Liver (tissue), 9 donors: ENCODE data around the gene CDC42SE2. TPM values are rescaled to one million over a fixed set of nuclear protein-coding genes. Genes with fewer than 3 reads are reported as not detected.
A peak's percentile ranks its signal among the peaks of the same experiment; 100 is the strongest.

Experiments used
- DNase-seq: peaks from one replicate; pipeline ENCODE4 v3.0.0-alpha.2; 2017; ENCODE audit warnings: low spot score
- H3K27ac ChIP-seq, 2 donors: one replicate each; pipeline ENCODE4 v1.7.0; 2013; ENCODE audit warnings: inconsistent platforms in 2 of 2, low read length in 2 of 2, control low read depth in 1 of 2, low read depth in 1 of 2, mild to moderate bottlenecking in 1 of 2
- H3K27me3 ChIP-seq, 4 donors: one replicate each; pipeline versions ENCODE4 v1.6.1 to v1.7.0; 2013; ENCODE audit warnings: low read length in 3 of 4, inconsistent platforms in 1 of 4, mild to moderate bottlenecking in 1 of 4, moderate library complexity in 1 of 4; ENCODE audit not compliant: control insufficient read depth in 4 of 4, insufficient read depth in 4 of 4
- H3K36me3 ChIP-seq, 4 donors: one replicate each; pipeline versions ENCODE4 v1.6.1 to v1.7.0; 2013; ENCODE audit warnings: low read length in 3 of 4, mild to moderate bottlenecking in 3 of 4, low read depth in 1 of 4, moderate library complexity in 1 of 4; ENCODE audit not compliant: control insufficient read depth in 4 of 4, insufficient read depth in 3 of 4
- H3K4me1 ChIP-seq, 4 donors: one replicate each; pipeline versions ENCODE4 v1.6.1 to v1.7.0; 2013; ENCODE audit warnings: low read length in 3 of 4, mild to moderate bottlenecking in 3 of 4, moderate library complexity in 1 of 4; ENCODE audit not compliant: control insufficient read depth in 4 of 4, insufficient read depth in 4 of 4
- H3K4me3 ChIP-seq, 3 donors: one replicate each; pipeline versions ENCODE4 v1.6.1 to v1.7.0; 2013; ENCODE audit warnings: low read length in 3 of 3, control low read depth in 1 of 3, low read depth in 1 of 3, mild to moderate bottlenecking in 1 of 3
- H3K9ac ChIP-seq, 2 donors: one replicate each; pipeline ENCODE4 v1.7.0; 2013; ENCODE audit warnings: low read length in 2 of 2, mild to moderate bottlenecking in 2 of 2, moderate library complexity in 2 of 2, control low read depth in 1 of 2, low read depth in 1 of 2
- H3K9me3 ChIP-seq, 4 donors: one replicate each; pipeline versions ENCODE4 v1.6.1 to v1.7.0; 2013; ENCODE audit warnings: low read length in 3 of 4; ENCODE audit not compliant: control insufficient read depth in 4 of 4
- EGR1 ChIP-seq, 2 donors: IDR thresholded peaks; 2 replicates each; pipeline ENCODE4 v1.6.1; 2016 to 2018; ENCODE audit warnings: antibody characterized with exemption in 2 of 2, low read depth in 2 of 2
- FOXA2 ChIP-seq: IDR thresholded peaks from 2 replicates; pipeline ENCODE4 v1.6.1; 2016; ENCODE audit warnings: antibody characterized with exemption
- HNF4A ChIP-seq, 2 donors: conservative IDR thresholded peaks; 2 replicates each; pipeline ENCODE4 v1.6.1; 2016; ENCODE audit warnings: antibody characterized with exemption in 2 of 2, mild to moderate bottlenecking in 2 of 2
- RXRA ChIP-seq, 2 donors: IDR thresholded peaks; 2 replicates each; pipeline ENCODE4 v1.6.1; 2017 to 2018; ENCODE audit warnings: antibody characterized with exemption in 2 of 2, mild to moderate bottlenecking in 1 of 2
- SP1 ChIP-seq: IDR thresholded peaks from 2 replicates; pipeline ENCODE4 v1.6.1; 2018; ENCODE audit warnings: antibody characterized with exemption, mild to moderate bottlenecking
- TAF1 ChIP-seq: conservative IDR thresholded peaks from 2 replicates; pipeline ENCODE4 v1.6.1; 2016; ENCODE audit warnings: antibody characterized with exemption, mild to moderate bottlenecking
- YY1 ChIP-seq: IDR thresholded peaks from 2 replicates; pipeline ENCODE4 v1.6.1; 2016; ENCODE audit warnings: antibody characterized with exemption, mild to moderate bottlenecking
- WGBS: extraction: QIAGEN DNeasy Blood & Tissue Kit; methylation state at CpG from one replicate; pipeline ENCODE4 v1.1.7; 2013; 5-methylcytosine and 5-hydroxymethylcytosine counted together
- polyA plus RNA-seq, 2 donors: library from polyadenylated mRNA; stranded (reverse) in 1 of 2; unstranded in 1 of 2; fragments of 200-250 nt in 1 of 2; fragments of >200 nt in 1 of 2; fragmentation: Nextera tagmentation in 1 of 2; extraction: Ambion mirVana in 1 of 2; gene quantifications; one replicate each; pipeline versions ENCODE4 v1.2.1 to v1.2.3, GENCODE V29; 2013 to 2015
- total RNA-seq, 2 donors: library from RNA; depleted of rRNA; stranded (reverse); fragments of >200 nt; gene quantifications; one replicate each; pipeline ENCODE4 v1.2.3, GENCODE V29; 2014
- TF ChIP-seq, protein P1 (sequence below): IDR thresholded peaks from 2 replicates; pipeline ENCODE4 v1.6.1; 2016; ENCODE audit warnings: antibody characterized with exemption
- TF ChIP-seq, protein P2 (sequence below): IDR thresholded peaks from 2 replicates; pipeline ENCODE4 v1.6.1; 2016; ENCODE audit warnings: antibody characterized with exemption, mild to moderate bottlenecking
- TF ChIP-seq, protein P3 (sequence below): IDR thresholded peaks from 2 replicates; pipeline ENCODE4 v1.6.1; 2016; ENCODE audit warnings: antibody characterized with exemption
- TF ChIP-seq, protein P4 (sequence below): fragments of 150-350 bp; IDR thresholded peaks from 2 replicates; pipeline ENCODE4 v1.5.1; 2017; ENCODE audit warnings: improper control_type of control experiment, low read depth, low read length; ENCODE audit not compliant: missing input control
- donor health status: healthy.
- donor health status: healthy.
- donor health status: healthy.
- donor health status: healthy.
- donor health status: healthy.

The CDC42SE2 gene
- total and polyA plus RNA-seq, 4 donors = 7.8 to 31.7 (median 17.0) TPM

DNA sequence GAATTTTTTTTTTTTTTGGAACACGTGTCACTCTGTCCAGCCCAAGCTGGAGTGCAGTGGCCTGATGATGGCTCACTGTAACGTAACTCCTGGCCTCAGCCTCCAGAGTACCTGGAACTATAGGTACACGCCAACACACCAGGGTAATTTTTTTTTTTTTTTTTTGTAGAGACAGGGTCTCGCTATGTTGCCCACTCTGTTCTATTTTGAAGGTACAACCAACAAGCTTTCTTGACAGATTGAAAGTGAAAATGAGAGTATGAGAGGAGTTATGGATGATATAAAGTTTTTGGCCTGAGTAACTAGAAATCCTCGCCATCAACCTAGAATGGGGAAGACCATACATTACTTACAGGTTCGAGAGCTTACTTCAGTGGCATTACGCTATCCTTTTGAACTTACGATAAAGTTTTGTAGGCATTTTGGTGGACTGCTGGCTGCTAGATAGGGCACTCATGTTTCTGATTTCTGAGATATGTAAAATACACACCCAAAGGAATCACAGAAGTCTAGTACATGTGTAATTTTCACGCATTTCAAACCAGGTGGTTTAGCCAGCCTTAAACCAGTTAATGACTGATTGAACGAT, 806 bp upstream of the CDC42SE2 start:
- Histone ChIP-seq H3K4me3 (peak overlapping the region; percentile 87 to 99 (median 93)), H3K9me3 (no peaks in the 10 kb centered on the region), H3K36me3 (peaks cover 0 to 1% (median 0%) of the 10 kb centered on the region in 4 donors), H3K27ac (peak overlapping the region; percentile 54 to 91), H3K4me1 (peaks cover 3 to 15% (median 7%) of the 10 kb centered on the region in 4 donors), H3K9ac (peak overlapping the region; percentile 20 to 66), H3K27me3 (no peaks in the 10 kb centered on the region)
- TF ChIP-seq EGR1 (IDR thresholded peaks at IDR 0.05; ENCODE audit: low read depth in 2 of 2) (no peak), SP1 (no peak), YY1 (no peak), FOXA2 (no peak), HNF4A (conservative IDR thresholded peaks at IDR 0.05) (no peak), TAF1 (no peak)
- TF ChIP-seq, protein P1, sequence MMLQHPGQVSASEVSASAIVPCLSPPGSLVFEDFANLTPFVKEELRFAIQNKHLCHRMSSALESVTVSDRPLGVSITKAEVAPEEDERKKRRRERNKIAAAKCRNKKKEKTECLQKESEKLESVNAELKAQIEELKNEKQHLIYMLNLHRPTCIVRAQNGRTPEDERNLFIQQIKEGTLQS = no peak
- TF ChIP-seq, protein P2, sequence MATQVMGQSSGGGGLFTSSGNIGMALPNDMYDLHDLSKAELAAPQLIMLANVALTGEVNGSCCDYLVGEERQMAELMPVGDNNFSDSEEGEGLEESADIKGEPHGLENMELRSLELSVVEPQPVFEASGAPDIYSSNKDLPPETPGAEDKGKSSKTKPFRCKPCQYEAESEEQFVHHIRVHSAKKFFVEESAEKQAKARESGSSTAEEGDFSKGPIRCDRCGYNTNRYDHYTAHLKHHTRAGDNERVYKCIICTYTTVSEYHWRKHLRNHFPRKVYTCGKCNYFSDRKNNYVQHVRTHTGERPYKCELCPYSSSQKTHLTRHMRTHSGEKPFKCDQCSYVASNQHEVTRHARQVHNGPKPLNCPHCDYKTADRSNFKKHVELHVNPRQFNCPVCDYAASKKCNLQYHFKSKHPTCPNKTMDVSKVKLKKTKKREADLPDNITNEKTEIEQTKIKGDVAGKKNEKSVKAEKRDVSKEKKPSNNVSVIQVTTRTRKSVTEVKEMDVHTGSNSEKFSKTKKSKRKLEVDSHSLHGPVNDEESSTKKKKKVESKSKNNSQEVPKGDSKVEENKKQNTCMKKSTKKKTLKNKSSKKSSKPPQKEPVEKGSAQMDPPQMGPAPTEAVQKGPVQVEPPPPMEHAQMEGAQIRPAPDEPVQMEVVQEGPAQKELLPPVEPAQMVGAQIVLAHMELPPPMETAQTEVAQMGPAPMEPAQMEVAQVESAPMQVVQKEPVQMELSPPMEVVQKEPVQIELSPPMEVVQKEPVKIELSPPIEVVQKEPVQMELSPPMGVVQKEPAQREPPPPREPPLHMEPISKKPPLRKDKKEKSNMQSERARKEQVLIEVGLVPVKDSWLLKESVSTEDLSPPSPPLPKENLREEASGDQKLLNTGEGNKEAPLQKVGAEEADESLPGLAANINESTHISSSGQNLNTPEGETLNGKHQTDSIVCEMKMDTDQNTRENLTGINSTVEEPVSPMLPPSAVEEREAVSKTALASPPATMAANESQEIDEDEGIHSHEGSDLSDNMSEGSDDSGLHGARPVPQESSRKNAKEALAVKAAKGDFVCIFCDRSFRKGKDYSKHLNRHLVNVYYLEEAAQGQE = no peak
- TF ChIP-seq, protein P3, sequence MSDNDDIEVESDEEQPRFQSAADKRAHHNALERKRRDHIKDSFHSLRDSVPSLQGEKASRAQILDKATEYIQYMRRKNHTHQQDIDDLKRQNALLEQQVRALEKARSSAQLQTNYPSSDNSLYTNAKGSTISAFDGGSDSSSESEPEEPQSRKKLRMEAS = no peak
- TF ChIP-seq, protein P4, sequence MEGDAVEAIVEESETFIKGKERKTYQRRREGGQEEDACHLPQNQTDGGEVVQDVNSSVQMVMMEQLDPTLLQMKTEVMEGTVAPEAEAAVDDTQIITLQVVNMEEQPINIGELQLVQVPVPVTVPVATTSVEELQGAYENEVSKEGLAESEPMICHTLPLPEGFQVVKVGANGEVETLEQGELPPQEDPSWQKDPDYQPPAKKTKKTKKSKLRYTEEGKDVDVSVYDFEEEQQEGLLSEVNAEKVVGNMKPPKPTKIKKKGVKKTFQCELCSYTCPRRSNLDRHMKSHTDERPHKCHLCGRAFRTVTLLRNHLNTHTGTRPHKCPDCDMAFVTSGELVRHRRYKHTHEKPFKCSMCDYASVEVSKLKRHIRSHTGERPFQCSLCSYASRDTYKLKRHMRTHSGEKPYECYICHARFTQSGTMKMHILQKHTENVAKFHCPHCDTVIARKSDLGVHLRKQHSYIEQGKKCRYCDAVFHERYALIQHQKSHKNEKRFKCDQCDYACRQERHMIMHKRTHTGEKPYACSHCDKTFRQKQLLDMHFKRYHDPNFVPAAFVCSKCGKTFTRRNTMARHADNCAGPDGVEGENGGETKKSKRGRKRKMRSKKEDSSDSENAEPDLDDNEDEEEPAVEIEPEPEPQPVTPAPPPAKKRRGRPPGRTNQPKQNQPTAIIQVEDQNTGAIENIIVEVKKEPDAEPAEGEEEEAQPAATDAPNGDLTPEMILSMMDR = no peak
- DNase-seq = no peak
- 20% methylated on average over 10 of the region's 10 CpGs for WGBS

DNA sequence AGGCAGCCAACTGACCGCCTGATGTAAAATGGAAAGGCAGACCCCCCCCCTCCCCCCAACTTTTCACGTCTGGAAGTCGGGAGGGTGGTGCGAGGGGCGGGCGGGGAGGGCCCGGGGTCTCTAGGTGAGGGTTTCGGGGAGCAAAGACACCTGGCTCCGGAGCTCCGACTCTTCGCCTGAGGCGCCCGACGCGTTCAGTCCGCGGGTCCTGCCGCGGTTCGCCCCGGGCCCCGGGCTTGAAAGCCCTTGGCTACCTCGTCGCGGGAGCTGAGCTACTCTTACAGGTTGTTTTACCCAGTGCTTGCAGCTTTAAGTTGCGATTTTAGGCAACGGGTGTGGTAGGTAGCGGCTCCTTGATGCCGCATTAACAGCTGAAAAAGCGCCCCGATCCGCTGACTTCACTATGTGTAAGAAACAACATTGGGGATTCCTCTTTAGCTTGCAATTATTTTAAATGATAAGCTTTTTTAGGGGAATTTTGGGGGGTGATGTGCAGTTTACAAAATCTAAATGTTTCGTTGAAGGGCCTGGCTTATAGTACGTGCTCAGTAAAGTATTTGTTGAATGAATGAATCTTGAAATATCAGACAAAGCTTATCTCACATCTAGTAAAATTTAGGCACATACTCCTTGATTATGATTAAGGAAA, 722 bp downstream of the CDC42SE2 start:
- peak overlapping the region; percentile 77 to 99 (median 86) for H3K4me3 ChIP-seq
- H3K27ac ChIP-seq = peak overlapping the region; percentile 91
- no peaks in the 10 kb centered on the region for H3K9me3 ChIP-seq
- peak overlapping the region; percentile 67 to 77 for H3K9ac ChIP-seq
- no peak for TF ChIP-seq RXRA (IDR thresholded peaks at IDR 0.05)
- TF ChIP-seq, protein P2 = peak; percentile 28
- WGBS = under 1% methylated on average over 34 of the region's 34 CpGs
- no peaks in the 10 kb centered on the region for H3K27me3 ChIP-seq
- DNase-seq = peak; percentile 59
- peaks cover 3 to 15% (median 7%) of the 10 kb centered on the region in 4 donors for H3K4me1 ChIP-seq
- H3K36me3 ChIP-seq = no peaks in the 10 kb centered on the region
